IMR-90 (cell line): Measurements from ENCODE around the gene VSIR. TPM values are rescaled to one million over a fixed set of nuclear protein-coding genes. Genes with fewer than 3 reads are reported as not detected.

Source experiments
- ATAC-seq: fragments of 200-7000 bp; cut with Tn5 transposase; 2 replicates; pipeline ENCODE4 v1.9.1; 2020; ENCODE audit warnings: low read depth, mild to moderate bottlenecking, moderate library complexity
- BruUV-seq: library from RNA; stranded (reverse); fragments of 400-500 nt; replicated peaks from 2 replicates; lab custom pipeline; 2021; lab: Mats Ljungman, UMichigan
- CTCF ChIA-PET: fragments of 300-600 bp; formaldehyde crosslinking; extraction: SDS; loops from one replicate; lab custom pipeline; 2021; ENCODE audit warnings: antibody characterized with exemption; lab: Yijun Ruan, JAX
- POLR2A ChIA-PET: fragments of 300-600 bp; sonication (Branson Sonifier 250); formaldehyde crosslinking; loops from one replicate; lab custom pipeline; 2022; ENCODE audit warnings: antibody characterized with exemption; ENCODE audit not compliant: unreplicated experiment; lab: Charles Lee
- DNase-seq: peaks from one replicate; pipeline ENCODE4 v3.0.0; 2013
- H2AFZ ChIP-seq: replicated peaks from 2 replicates; pipeline ENCODE3; 2013; ENCODE audit warnings: low read length, mild to moderate bottlenecking; ENCODE audit not compliant: poor library complexity
- H2AK5ac ChIP-seq: 2 replicates; pipeline ENCODE4 v1.6.1; 2013; ENCODE audit warnings: low read depth, low read length, inconsistent platforms
- H2AK9ac ChIP-seq: replicated peaks from 2 replicates; pipeline ENCODE3; 2013; ENCODE audit warnings: mild to moderate bottlenecking, low read depth, low read length, moderate library complexity; ENCODE audit not compliant: poor library complexity
- H2BK120ac ChIP-seq: 2 replicates; pipeline ENCODE4 v1.6.1; 2013; ENCODE audit warnings: low read depth, low read length, inconsistent platforms
- H2BK15ac ChIP-seq: 3 replicates; pipeline ENCODE4 v1.6.1; 2013; ENCODE audit warnings: low read depth, low read length, inconsistent platforms
- H2BK20ac ChIP-seq: 2 replicates; pipeline ENCODE4 v1.6.1; 2013; ENCODE audit warnings: low read depth, mild to moderate bottlenecking, inconsistent platforms, low read length, moderate library complexity
- H2BK5ac ChIP-seq: 2 replicates; pipeline ENCODE4 v1.6.1; 2013; ENCODE audit warnings: mild to moderate bottlenecking, low read depth, low read length, inconsistent platforms; ENCODE audit not compliant: poor library complexity, severe bottlenecking
- H3K14ac ChIP-seq: replicated peaks from 2 replicates; pipeline ENCODE4 v1.6.1; 2013; ENCODE audit warnings: low read depth, low read length, inconsistent platforms
- H3K18ac ChIP-seq: 2 replicates; pipeline ENCODE4 v1.6.1; 2013; ENCODE audit warnings: low read depth, low read length, control low read depth
- H3K23ac ChIP-seq: 2 replicates; pipeline ENCODE4 v1.6.1; 2013; ENCODE audit warnings: low read depth, low read length, inconsistent platforms
- H3K27ac ChIP-seq: 2 replicates; pipeline ENCODE4 v1.5.1; 2013; ENCODE audit warnings: mild to moderate bottlenecking, control low read depth, low read length; ENCODE audit not compliant: insufficient read depth
- H3K27me3 ChIP-seq: 2 replicates; pipeline ENCODE4 v1.6.1; 2013; ENCODE audit warnings: low read length; ENCODE audit not compliant: control insufficient read depth, insufficient read depth
- H3K36me3 ChIP-seq: 2 replicates; pipeline ENCODE4 v1.6.1; 2013; ENCODE audit warnings: low read length, mixed read lengths; ENCODE audit not compliant: control insufficient read depth, insufficient read depth
- H3K4ac ChIP-seq: 2 replicates; pipeline ENCODE4 v1.6.1; 2013; ENCODE audit warnings: low read depth, low read length, inconsistent platforms
- H3K4me1 ChIP-seq: 2 replicates; pipeline ENCODE4 v1.6.1; 2013; ENCODE audit warnings: low read length, mixed read lengths; ENCODE audit not compliant: control insufficient read depth, insufficient read depth
- H3K4me2 ChIP-seq: 2 replicates; pipeline ENCODE4 v1.6.1; 2013; ENCODE audit warnings: low read depth, mild to moderate bottlenecking, control low read depth, low read length, moderate library complexity
- H3K4me3 ChIP-seq: 2 replicates; pipeline ENCODE4 v1.5.1; 2013; ENCODE audit warnings: low read depth, mild to moderate bottlenecking, control low read depth, low read length, moderate library complexity; ENCODE audit not compliant: insufficient read depth
- H3K56ac ChIP-seq: 2 replicates; pipeline ENCODE4 v1.6.1; 2013; ENCODE audit warnings: low read length, inconsistent platforms; ENCODE audit not compliant: insufficient read depth; ENCODE audit errors: extremely low read depth
- H3K79me1 ChIP-seq, 2 experiments: 2 replicates each; pipeline ENCODE4 v1.6.1; 2013; ENCODE audit warnings: low read length in 2 of 2, inconsistent platforms in 1 of 2, low read depth in 1 of 2
- H3K9ac ChIP-seq: 2 replicates; pipeline ENCODE4 v1.6.1; 2013; ENCODE audit warnings: low read depth, low read length, control low read depth
- H3K9me1 ChIP-seq: 2 replicates; pipeline ENCODE4 v1.6.1; 2013; ENCODE audit warnings: low read length, inconsistent platforms; ENCODE audit not compliant: insufficient read depth
- H3K9me3 ChIP-seq: 2 replicates; pipeline ENCODE4 v1.6.1; 2013; ENCODE audit warnings: low read length; ENCODE audit not compliant: control insufficient read depth, insufficient read depth
- H4K20me1 ChIP-seq: 2 replicates; pipeline ENCODE4 v1.6.1; 2013; ENCODE audit warnings: low read length, inconsistent platforms; ENCODE audit not compliant: insufficient read depth
- H4K5ac ChIP-seq: 2 replicates; pipeline ENCODE4 v1.6.1; 2013; ENCODE audit warnings: mild to moderate bottlenecking, low read depth, low read length, control low read depth
- H4K8ac ChIP-seq, 2 experiments: 2 replicates each; pipeline ENCODE4 v1.6.1; 2013; ENCODE audit warnings: low read depth in 2 of 2, low read length in 2 of 2, control low read depth in 1 of 2, inconsistent platforms in 1 of 2
- H4K91ac ChIP-seq: 2 replicates; pipeline ENCODE4 v1.6.1; 2013; ENCODE audit warnings: low read depth, low read length, inconsistent platforms; ENCODE audit not compliant: insufficient read depth
- CEBPB ChIP-seq: IDR thresholded peaks from 2 replicates; pipeline ENCODE4 v1.6.1; 2012; ENCODE audit warnings: low read depth, low read length, improper control_type of control experiment
- RFX5 ChIP-seq: IDR thresholded peaks from 2 replicates; pipeline ENCODE4 v1.8.0; 2012; ENCODE audit warnings: low read depth, mild to moderate bottlenecking, low read length, moderate library complexity
- WGBS, 2 experiments: methylation state at CpG; one replicate each; pipeline versions ENCODE4 v1.1.5 to v1.1.7; 2013; ENCODE audit warnings: missing lambda C conversion rate in 2 of 2; ENCODE audit not compliant: insufficient read length in 1 of 2; ENCODE audit errors: extremely low coverage in 2 of 2; 5-methylcytosine and 5-hydroxymethylcytosine counted together
- dilution Hi-C: fragments of 300-500 bp; cut with HindIII; formaldehyde crosslinking; loops from one replicate; pipeline ENCODE4 v1.14.3; 2018; ENCODE audit warnings: low sequenced_read_pairs; ENCODE audit not compliant: unreplicated experiment
- in situ Hi-C: fragments of 300-500 bp; cut with MboI; formaldehyde crosslinking; loops from 3 replicates; pipeline ENCODE4 v1.14.3; 2019; ENCODE audit warnings: low sequenced_read_pairs, inconsistent platforms, mixed read lengths
- intact Hi-C: fragments of 100-400 bp; cut with micrococcal nuclease; formaldehyde crosslinking; loops from 2 replicates; pipeline ENCODE4 v1.10.0; 2022
- polyA plus RNA-seq, 3 experiments: library from polyadenylated mRNA; depleted of rRNA; stranded (reverse); fragments of >200 nt; gene quantifications; 2 replicates each; pipeline ENCODE4 v1.2.3, GENCODE V29; 2012; ENCODE audit warnings: low replicate concordance in 1 of 3
- total RNA-seq: library from RNA; depleted of rRNA; stranded (reverse); fragments of >200 nt; gene quantifications from 2 replicates; pipeline ENCODE4 v1.2.3, GENCODE V29; 2012

The VSIR gene
- total and polyA plus RNA-seq, 2 of the 4 experiments (the other 2 are of a cell fraction), result 5.0 to 23.8 TPM

DNA sequence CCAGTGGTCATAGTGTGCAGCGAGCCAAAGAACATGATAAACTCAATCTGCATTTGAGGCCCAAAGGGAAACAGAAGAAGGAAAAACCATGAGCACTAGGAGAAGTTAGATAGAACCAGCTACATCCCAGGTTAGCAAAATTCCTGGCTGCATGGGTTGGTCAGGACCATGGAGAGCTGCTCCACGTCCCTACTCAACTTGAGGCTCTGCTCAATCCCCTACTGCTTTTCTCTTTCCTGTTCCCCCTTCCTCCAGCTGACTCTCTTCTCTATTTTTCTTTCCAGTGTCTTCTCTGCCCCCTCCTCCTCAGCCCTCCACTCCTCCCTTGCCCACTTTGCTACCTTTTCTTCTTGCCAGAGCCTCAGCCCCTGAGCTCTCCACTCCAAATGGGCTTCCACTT is 21.9 kb upstream of the VSIR start:
- TF ChIP-seq CEBPB, result no peak
- TF ChIP-seq RFX5, result no peak
- DNase-seq (peak; percentile 23), ATAC-seq (peak; percentile 79)
- Histone ChIP-seq H3K9me1 (no peaks in the 10 kb centered on the region), H2AFZ (no peak overlapping the region), H2BK20ac (no peak overlapping the region), H4K5ac (no peak overlapping the region), H2BK120ac (no peak overlapping the region), H2BK15ac (no peak overlapping the region), H3K27ac (no peak overlapping the region), H2AK5ac (no peak overlapping the region), H3K4me2 (no peak overlapping the region), H3K23ac (no peak overlapping the region), H3K18ac (no peak overlapping the region), H4K20me1 (no peaks in the 10 kb centered on the region), H3K9me3 (no peaks in the 10 kb centered on the region), H3K14ac (no peak overlapping the region), H3K4me3 (no peak overlapping the region), H3K4me1 (no peaks in the 10 kb centered on the region), H3K9ac (no peak overlapping the region), H4K91ac (no peak overlapping the region), H2BK5ac (no peak overlapping the region), H3K56ac (no peak overlapping the region), H3K36me3 (no peaks in the 10 kb centered on the region), H2AK9ac (no peak overlapping the region), H4K8ac (no peak overlapping the region), H3K4ac (no peak overlapping the region), H3K27me3 (peaks cover 21% of the 10 kb centered on the region), H3K79me1 (no peaks in the 10 kb centered on the region)
- intact Hi-C loops, result no loop called here
- POLR2A ChIA-PET, result no interaction called here
- in situ Hi-C loops, result no loop called here
- 0% methylated on average over 1 of the region's 2 CpGs; no CpG with 5 or more reads in 1 of the 2 experiments for WGBS, 2 experiments
- dilution Hi-C loops, result no loop called here
- CTCF ChIA-PET, result no interaction called here
- no TSS peak for BruUV-seq
